Renal cortical epithelial cell (primary cell): ENCODE data around the gene SLC18B1. TPM values are rescaled to one million over a fixed set of nuclear protein-coding genes. Genes with fewer than 3 reads are reported as not detected.

Experiments used
- DNase-seq: peaks from one replicate; pipeline ENCODE4 v3.0.0-alpha.2; 2011; ENCODE audit warnings: low read depth
- total RNA-seq: library from RNA; depleted of rRNA; stranded (reverse); fragments of >200 nt; gene quantifications from 2 replicates; pipeline ENCODE4 v1.2.3, GENCODE V29; 2014

SLC18B1 gene
- 23.1 and 25.4 TPM in 2 replicates for total RNA-seq

DNA sequence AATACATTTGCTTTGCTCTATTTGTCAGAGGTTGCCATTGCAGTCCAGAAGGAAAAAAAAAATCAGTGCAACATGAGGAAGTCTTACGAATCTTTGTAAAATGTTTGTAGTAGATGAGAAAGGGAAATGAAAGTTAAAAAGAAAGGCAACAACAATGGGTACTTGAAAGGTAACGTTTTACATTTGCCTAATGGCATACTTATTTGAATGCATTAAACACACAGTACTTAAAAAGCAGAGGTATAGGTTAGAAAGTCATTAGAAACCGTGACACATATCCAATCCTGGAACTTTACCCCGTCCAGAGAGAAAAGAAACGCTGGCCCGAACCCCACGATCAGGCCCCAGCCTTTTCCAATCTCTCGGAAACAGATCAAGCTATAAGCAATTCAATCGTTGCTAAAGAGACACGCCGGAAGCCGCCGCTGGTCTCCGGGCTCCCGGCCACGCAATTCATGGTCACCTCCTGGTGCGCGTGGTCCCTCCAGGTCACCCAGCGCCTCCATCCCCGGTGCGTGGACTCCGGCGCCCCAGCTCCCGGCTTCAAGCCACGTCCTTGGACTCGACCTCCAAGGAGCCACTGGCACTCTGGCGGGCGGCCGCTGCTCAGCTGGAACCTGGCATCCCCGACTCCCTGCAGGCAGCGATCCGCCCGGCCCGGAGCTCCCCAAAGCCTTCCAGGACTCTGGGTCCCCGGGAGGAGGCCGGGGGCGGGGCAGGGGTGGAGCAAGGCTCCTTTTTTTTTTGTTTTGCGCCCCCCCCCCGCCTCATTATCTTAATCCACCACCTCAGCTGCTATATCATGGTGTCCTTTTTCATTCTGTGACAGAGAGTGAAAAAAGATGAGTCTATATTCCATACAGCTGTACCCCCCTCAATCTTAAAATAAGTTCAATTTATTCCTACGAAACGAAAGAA, at the start of gene SLC18B1:
Gene SLC18B1 (minus strand): TSS at position 687 of the 918 bp plus-strand sequence. CDS start 181 bp downstream, at position 506.
- peak; percentile 42 for DNase-seq

DNA sequence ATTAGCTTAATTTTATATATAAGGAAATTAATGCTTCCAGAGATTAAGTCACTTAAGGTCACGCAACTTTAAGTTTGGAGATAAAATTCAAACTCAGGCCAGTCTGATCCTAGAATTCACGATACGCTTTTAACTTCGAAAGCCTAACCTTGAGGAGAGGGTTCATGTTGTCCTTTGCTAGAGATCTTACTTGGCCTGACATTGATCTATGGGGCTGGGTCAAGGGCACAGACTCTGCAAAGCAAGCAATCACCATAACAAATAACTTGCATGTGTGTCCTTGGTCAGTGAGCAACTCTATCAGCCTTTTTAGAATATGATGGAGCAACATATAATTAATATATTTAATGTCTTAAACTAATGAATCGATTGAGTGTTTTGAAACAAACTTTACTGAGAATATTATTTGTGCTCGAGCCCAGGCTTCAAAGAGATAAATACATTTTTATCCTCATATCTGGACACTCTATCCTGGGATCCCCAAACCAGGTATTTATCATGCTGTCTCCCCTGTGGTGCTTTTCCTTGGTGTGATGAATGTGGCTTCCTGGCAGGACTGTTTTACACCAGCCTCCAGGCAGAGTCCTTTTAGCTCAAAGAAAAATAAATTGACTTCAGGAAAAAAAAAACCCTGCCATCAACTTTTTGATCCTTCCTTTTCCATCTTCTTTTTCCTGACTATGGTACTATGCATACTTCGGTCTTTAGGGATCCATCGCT, 45.0 kb upstream of the SLC18B1 start:
- no peak for DNase-seq

DNA sequence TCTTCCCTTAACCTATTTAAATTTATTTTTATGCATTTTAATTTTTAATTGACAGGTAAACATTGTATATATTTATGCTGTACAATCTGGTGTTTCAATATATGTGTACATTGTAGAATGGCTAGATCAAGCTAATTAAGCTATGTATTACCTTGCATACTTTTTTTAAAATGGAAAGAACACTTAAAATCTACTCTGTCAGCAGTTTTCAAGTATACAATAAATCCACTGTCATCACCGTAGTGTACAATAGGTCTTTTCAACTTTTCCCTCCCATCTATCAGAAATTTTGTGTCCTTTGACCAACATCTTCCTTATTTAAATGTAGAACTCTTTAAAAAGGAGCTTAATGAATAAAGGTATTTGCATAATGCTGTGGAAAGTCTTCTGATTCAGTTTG, 43.5 kb upstream of the SLC18B1 start:
- no peak for DNase-seq

DNA sequence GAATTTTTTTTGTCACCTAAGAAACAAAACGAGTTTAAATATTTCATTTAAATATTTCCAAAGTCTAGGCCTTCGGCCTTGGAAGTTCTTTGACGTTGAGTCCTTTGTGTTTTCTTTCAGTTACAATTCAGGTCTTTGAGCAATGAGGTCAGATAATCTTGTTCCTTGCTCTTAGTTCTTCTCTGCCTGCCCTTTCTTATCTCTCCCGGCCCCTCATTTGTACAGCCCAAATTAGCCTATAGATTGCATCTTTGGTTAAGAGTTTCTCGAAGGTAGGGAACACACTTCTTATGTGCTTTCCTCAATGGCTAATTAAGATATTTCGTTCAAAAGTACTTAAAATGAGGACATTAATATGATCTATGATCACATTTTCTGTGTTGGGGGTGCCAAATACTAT, 34.5 kb upstream of the SLC18B1 start:
- no peak for DNase-seq

DNA sequence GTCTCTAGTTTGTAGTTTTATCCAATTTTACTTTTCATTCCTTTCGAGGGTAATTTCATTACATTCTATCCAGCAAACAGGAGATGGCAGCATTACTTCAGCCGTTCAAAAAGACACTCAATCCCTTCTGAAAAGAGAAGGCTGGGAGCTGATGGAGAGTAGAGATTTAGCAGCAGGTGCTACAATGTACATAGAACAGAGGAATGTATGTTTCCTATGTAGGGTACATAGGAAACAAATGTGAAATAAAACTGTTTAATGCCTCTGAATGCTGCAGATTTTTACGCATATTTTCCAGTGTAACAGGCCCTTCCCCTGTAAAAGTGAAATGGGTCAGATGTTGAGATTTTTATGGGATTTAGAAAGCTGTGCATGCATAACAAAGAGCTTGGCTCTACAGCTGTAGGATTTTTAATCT, 31.9 kb upstream of the SLC18B1 start:
- peak; percentile 55 for DNase-seq

DNA sequence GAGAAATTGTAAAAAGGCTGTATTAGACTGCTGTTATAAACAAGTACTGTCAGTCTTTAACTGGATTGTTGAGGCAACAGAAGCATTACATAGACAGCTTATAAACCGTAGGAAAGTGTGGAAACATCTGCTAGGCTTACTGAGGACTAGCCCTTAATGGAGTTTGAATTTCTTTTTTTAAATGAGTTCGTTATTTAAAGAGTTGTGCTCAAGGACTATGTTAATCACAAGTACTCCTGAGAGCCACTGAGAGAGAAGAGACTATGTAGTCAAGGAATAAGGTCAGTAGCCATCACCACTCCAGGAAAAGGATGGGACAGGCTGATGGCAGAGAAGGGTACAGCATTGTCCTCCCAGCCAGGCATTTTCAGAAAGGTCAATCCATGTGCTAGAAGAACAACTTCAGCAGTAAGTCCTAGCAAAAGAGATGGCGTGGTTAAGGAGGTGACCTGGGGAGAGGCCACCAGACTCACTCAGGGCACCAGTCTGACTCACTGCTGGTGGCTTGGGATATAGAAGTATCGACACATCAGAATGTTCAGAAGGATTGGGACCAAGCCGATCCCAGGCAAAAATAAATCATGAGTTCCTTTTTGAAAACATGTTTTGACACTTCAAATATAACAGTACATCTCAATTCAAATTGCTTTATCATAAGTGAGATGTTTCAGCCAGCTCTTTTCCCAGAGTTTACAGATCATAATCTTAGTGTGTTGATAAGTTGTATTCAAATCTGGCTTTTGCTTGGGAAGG, 22.4 kb upstream of the SLC18B1 start:
- DNase-seq = no peak

DNA sequence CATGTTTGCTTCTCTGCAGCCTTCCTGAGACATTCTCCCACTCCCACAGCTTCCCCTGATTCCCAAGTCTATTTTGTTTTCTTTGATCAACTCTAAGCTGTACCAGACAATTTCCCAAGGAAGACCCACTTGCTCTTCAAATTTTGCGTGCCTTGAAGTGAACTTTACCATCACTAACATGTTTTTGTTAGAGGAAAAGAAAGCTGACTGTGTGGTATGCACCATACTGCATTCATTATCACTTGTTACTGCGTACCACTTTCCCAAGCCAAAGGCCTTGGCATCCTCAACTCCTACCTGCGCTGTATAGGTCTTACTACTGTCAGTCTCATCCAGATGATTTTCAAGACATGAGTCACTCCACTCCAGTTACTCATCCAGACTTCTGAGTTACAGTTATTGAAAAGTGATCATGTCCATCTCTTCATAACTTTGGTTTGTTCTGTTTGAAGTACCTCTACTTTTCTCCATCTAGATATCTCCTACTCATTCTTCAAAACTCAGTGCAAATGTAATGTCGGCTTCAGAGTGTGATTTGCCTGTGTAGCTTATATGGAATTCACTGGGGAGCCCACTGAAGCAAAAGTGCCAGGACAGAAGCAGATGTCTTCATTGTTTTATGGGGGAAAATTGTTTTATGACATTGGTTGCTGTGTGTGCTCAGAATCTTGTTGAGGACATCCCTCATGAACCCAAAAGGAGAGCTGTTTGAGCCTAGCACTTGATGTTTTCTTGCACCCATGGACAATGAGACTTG, 21.1 kb upstream of the SLC18B1 start:
- DNase-seq = no peak

DNA sequence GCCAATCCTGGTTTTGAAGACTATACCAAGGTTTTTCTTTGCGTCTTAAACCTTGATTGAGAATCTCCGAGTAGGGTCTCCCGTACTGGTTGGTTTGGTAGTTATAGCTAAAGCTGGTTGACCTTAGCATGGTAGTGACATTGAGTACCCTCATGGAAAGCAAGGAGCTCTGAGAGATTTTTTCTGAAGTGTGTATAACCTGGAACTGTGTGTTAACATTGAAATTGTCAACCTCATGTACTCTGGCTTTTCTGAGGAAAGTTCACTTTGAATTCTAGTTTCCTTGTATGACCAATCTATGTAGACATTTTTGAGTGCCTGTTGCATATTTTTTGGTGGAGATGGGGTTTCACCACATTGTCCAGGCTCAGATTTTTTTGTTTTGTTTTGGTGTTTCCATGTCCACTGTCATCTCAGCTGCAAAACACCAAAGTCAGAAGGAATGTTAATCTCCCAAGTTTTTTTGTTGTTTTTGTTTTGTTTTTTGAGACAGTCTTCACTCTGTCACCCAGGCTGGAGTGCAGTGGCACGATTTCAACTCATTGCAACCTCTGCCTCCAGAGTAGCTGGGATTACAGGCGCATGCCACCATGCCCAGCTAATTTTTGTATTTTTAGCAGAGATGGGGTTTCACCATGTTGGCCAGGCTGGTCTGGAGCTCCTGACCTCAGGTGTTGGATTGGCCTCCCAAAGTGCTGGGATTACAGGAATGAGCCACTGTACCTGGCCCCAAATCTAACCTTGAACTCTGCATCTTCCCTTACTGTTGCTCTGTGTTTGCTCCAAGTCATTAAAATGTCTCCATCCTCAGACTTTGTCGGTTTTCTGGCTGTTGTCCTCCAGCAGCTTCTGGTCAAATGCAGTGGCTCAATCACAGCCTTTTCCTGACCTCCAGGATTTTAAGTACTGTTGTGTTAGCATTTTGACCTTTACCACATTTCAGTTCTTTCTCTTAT, 20.2 kb upstream of the SLC18B1 start:
- DNase-seq = no peak

DNA sequence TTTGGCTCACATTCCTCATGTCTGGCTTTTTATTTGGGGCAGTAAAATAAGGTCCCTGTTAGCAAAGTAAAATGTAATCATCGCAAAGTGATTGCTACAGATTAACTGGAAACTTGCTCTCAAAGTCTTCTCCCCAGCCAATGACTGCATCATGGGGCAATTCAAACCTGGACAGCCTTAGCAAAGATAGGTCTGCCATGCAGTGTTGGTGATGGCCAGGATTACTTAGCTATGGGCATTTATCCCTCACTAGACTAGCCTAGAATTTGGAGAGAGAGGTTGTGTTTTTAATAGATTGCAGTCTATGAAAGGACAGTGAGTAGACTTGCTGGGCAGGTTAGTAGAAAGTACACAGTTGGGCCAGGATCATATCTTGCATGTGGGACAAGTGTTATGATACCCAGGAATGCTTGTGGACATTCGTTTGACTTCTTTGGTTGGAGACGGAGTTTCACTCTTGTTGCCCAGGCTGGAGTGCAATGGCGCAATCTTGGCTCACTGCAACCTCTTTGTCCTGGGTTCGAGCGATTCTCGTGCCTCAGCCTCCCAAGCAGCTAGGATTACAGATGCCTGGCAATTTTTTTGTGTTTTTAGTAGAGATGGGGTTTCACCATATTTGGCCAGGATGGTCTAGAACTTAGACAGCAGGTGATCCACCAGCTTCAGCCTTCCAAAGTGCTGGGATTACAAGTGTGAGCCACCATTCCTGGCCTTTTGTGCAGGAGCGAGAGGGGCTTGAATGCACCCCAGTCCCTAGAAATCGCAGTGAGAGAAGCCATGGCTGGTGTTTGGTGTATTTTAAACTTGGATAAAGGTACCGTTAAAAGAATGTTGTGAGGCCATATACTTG, 19.3 kb upstream of the SLC18B1 start:
- DNase-seq = no peak

DNA sequence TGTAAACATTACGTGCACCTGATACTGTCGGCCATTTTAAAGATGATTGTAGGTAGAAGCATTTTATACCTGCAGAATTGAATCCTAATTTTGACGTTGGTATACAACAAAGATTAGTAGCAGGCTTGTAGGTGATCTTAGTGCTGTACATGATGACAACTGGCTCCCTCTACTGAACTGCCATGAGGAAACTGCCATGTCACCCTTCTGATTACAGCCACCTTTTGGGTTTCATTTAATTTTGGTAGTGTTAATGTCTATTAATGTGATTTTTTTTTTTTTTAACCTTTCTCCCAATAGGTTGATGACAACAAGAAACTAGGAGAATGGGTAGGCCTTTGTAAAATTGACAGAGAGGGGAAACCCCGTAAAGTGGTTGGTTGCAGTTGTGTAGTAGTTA, 18.2 kb upstream of the SLC18B1 start:
- no peak for DNase-seq

DNA sequence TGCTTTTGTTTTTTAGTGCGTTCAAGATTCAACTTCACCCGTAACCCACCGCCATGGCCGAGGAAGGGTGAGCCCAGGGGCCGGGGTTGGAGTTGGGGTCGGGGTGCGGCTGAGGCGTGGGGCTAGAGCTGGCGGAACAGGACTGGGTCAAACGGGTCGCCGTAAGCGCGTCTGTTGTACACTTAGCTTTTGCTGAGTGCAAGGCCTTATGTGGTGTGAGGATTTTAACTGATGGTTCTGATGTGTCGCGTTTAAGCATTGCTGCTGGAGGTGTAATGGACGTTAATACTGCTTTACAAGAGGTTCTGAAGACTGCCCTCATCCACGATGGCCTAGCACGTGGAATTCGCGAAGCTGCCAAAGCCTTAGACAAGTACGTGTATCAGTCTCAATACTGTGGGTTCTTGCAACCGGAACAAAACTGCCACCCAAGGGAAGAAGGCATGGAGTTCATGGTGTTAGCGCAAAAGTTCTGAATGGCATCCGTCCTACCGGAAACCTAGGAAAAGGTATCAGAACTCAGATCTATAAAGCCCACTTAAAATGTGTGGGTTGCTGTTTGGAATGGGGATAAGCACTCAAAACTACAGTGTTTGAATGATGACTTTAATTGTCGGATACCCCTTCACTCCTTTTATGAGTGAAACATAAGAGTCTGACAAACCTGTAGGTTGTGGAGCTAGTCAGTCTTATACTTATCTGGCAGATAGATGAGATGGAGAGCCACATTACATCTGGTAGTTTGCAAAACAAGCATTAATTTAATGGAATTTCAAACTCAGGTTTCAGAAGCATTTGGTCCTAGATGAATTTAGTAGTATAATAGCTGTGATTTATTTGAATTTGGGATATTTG, 16.5 kb upstream of the SLC18B1 start:
- no peak for DNase-seq

DNA sequence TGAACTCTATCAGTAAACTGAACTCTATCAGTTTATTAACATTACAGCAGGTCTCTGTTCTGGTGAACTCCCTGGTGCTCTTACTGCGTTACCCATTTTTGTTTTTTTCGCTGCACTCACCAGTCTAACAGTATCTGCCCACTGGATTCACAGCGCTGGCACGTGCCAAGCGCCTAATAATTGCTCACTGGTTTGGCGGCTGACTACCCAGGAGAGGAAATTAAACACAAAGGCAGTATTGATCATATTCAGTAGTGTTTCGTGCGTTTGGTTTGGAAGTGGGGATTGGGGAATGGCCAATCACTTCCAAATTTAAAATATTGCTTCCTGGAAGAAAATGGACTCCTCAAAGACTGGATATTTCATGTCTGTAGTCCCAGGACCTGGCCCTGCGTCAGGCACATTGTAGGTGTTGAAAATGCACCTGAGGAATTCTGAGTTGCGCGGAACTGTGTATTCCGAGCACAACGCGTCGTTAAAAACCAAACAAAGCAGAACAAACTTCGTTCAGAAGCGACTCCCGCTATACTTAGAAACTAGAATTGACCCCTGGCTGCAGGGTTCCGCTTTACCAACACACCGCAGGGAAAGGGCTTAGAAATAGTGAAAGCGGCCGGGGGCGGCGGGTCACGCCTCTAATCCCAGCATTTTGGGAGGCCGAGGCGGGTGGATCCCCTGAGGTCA, 14.9 kb upstream of the SLC18B1 start:
- DNase-seq = peak; percentile 64

DNA sequence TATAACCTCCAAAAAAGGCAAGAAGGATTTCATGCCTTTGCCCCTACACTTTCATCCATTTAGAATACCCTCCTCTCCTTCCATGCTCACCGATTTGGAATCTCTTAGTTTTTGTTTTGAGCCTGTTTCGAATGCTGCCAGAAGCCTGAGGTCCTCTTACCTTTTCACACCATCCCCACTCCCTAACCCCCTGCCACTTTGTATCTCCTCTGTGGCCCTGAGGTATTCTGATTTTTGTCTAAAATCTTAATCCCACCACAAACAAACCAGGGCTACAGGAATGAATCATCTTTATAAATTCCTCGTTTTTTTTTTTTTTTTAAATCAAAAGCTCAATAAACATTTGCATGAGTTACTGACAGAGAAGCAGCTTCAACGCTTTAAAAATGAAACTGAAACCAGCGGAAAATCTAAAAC, 14.3 kb upstream of the SLC18B1 start:
- no peak for DNase-seq

DNA sequence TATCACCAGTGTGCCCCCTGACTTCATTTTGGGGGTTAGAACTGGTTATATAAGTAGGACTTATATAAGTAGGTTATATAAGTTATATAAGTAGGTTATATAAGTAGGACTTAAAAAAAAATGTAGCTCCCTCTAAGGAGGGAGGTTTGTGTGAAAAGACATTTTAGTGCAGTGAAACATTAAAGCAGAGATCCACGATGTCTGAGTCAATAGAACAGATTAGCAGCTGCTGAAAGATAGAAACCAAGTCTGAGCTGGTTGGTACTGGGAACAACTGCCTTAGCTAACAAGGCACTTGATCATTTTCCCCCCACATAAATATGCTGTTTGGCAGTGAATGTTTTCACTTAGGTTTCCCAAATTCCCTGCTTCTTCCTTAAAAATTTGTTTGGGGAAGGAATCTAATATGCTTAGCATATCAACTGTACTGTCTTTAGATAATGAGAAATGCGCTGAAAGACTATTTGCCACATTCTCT, 13.9 kb upstream of the SLC18B1 start:
- DNase-seq = peak; percentile 62

DNA sequence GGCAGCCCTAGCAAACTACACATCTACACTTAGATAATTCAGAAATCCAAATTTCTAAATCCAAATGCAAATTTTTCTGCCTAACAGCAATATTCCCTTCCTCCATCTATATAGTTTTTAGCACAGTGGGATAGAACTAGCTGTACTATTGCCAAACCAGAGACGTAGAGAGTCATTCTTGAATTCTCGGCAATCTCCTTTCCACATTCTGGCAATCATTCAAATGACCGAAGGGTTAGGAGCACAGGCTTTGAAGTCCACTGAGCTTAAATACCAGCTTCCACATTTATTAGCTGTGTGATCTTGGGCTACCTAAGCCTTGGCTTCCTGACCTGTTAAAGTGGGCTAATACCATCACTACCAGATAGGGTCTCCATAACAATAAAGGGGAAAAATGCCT, 12.8 kb upstream of the SLC18B1 start:
- DNase-seq = peak; percentile 85

DNA sequence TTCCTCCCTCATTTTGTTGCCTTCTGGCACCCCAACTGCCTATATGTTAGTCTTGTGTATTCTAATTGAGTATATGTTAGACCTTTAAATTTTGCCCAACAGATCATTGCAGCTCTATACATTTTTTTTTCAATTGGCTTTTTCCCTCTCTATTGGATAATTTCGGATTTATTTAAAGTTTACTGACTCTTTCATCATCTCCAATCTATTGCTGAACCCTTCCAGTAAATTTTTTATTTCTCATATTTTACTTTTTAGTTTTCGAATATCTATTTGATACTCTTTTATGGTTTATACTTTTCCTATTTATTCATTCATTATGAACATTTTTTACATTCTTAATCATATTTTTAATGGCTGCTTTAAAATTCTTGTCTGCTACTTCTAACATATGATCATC, 7.1 kb upstream of the SLC18B1 start:
- no peak for DNase-seq

DNA sequence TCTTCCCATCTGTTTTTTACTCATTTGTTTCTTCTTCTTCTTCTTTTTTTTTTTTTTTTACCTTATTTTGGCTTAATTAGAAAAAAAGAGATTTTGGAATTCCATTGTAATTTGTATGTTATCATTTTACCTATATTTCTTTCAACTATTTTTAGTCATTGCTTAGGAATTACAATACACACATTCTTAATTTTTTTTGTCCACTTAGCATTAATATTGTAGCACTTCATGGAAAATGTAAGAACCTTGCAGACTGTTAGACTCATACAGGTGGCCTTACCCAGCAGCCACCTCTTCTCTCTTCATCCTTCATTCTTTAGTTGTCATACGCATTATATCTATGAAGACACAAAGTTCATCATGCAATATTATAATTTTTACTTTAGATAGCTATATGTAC, 5.8 kb upstream of the SLC18B1 start:
- DNase-seq = no peak

DNA sequence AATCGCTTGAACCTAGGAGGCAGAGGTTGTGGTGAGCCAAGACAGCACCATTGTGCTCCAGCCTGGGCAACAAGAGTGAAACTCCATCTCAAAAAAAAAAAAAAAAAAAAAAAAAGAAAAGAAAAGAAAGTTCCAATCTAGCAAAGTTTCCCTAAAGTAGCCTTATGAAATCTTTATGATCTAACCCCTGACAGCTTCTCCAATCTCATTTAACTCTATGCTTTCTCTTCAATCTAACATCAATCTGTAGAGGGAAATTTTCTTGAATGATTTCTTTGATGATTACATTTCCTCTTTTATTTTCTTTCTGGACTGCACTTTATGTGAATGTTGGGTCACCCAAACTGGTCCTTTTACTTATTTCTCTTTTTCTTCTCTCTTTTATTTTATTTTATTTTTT, 2.2 kb upstream of the SLC18B1 start:
- no peak for DNase-seq
